ENCODE results near the gene SLC3A2. TPM values are rescaled to one million over a fixed set of nuclear protein-coding genes. Genes with fewer than 3 reads are reported as not detected.

Gene SLC3A2
- total RNA-seq, 1 donor from 2014 or later: 588 TPM

DNA sequence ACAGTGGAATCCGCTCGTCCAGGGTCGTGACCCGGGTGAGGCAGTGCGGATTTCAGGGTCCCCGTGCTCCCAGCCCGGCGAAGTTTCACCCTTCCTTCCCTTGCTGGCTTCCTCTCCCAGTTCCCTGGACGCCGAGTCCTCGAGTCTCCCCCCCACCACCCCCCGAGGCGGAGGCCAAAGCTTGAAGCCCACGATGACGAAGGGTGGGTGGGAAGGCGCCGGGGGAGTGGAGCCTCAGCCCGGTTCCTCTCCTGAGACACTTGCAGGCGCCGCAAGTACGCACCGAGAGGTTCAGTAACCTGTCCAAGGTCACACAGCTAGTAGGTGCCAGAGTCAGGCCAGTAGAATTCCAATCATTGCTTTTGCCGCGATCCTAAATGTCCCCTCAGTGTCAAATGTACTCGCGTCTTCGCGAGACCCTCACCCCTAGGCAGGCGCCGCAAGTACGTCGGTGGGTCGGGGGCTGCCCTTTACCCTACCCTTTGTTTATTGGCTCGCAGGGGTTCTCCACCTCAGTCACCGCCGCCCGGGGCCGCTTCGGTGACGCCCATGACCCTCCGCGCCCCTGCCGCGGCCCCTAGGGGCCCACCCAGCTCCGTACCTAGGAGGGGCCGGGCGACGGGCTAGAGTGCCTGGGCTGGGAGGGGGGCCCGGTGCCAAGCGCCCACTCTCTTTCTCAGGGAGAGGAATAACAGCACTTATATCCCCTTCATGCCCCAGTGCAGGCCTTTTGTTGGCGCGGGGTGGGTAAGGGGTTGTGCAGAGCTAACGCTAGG lies 46.2 kb downstream of the SLC3A2 start:
- no peaks in the 10 kb centered on the region for H3K9me3 Mint-ChIP-seq (ENCODE audit: unreplicated experiment)
- Histone ChIP-seq H2AFZ (ENCODE audit: low read depth, low read length) (peak overlapping the region; percentile 71), H3K4me2 (ENCODE audit: low read length) (peak overlapping the region; percentile 84), H3K79me2 (ENCODE audit: insufficient read depth, low read length) (no peaks in the 10 kb centered on the region), H3K9me3 (ENCODE audit: insufficient read depth, low read depth, low read length) (no peaks in the 10 kb centered on the region), H4K20me1 (ENCODE audit: insufficient read depth, low read length) (no peaks in the 10 kb centered on the region), H3K36me3 (ENCODE audit: insufficient read depth, low read length) (no peaks in the 10 kb centered on the region), H3K27me3 (ENCODE audit: insufficient read depth, low read length) (peaks cover 58% of the 10 kb centered on the region), H3K9ac (ENCODE audit: low read length) (no peak overlapping the region), H3K4me1 (ENCODE audit: insufficient read depth, low read length) (peaks cover 13% of the 10 kb centered on the region), H3K27ac (ENCODE audit: low read depth, low read length) (no peak overlapping the region), H3K4me3 (ENCODE audit: insufficient read depth, low read depth, low read length) (peak overlapping the region; percentile 29)
- H3K4me1 Mint-ChIP-seq (ENCODE audit: low read depth, unreplicated experiment): peaks cover 4% of the 10 kb centered on the region
- no peak for FAIRE-seq
- no peaks in the 10 kb centered on the region for H3K36me3 Mint-ChIP-seq (ENCODE audit: low read depth, unreplicated experiment)
- TF ChIP-seq, protein P1, sequence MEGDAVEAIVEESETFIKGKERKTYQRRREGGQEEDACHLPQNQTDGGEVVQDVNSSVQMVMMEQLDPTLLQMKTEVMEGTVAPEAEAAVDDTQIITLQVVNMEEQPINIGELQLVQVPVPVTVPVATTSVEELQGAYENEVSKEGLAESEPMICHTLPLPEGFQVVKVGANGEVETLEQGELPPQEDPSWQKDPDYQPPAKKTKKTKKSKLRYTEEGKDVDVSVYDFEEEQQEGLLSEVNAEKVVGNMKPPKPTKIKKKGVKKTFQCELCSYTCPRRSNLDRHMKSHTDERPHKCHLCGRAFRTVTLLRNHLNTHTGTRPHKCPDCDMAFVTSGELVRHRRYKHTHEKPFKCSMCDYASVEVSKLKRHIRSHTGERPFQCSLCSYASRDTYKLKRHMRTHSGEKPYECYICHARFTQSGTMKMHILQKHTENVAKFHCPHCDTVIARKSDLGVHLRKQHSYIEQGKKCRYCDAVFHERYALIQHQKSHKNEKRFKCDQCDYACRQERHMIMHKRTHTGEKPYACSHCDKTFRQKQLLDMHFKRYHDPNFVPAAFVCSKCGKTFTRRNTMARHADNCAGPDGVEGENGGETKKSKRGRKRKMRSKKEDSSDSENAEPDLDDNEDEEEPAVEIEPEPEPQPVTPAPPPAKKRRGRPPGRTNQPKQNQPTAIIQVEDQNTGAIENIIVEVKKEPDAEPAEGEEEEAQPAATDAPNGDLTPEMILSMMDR (IDR thresholded peaks at IDR 0.05; ENCODE audit: insufficient read depth, low read depth, low read length): no peak
- peak; percentile 79 for TF ChIP-seq EZH2 (IDR thresholded peaks at IDR 0.05; ENCODE audit: insufficient read depth, low read length)
- no peak overlapping the region for H3K4me3 Mint-ChIP-seq (ENCODE audit: unreplicated experiment)
- H3K27me3 Mint-ChIP-seq (ENCODE audit: low read depth, unreplicated experiment): peaks cover 75% of the 10 kb centered on the region
- H3K27ac Mint-ChIP-seq (ENCODE audit: unreplicated experiment): no peak overlapping the region
- DNase-seq (ENCODE audit: low read depth): no peak

DNA sequence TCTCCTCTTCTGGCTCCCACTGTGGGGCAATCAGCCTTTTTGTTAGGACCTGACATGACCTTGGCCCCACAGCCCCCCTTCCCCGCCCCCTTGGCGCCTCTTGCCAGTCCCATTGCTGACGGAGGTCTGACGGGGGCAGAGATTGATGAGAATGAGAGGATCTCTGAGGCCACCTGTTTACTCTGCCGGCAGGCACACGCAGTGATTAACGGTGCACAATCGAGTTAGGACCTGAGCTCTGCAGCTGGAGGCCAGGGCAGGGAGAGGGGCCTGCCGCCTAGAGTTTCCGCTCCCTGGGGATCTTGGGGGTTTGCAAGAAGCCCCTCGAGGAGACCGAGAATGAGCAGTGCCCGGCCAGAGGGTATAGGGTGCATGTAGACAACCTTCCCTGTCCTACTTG lies 47.3 kb downstream of the SLC3A2 start:
- no peak for TF ChIP-seq EZH2 (IDR thresholded peaks at IDR 0.05; ENCODE audit: insufficient read depth, low read length)
- TF ChIP-seq, protein P1 (IDR thresholded peaks at IDR 0.05; ENCODE audit: insufficient read depth, low read depth, low read length): no peak
- Histone ChIP-seq H3K9me3 (ENCODE audit: insufficient read depth, low read depth, low read length) (no peaks in the 10 kb centered on the region), H3K4me2 (ENCODE audit: low read length) (no peak overlapping the region), H3K27me3 (ENCODE audit: insufficient read depth, low read length) (peaks cover 48% of the 10 kb centered on the region), H3K4me3 (ENCODE audit: insufficient read depth, low read depth, low read length) (no peak overlapping the region), H4K20me1 (ENCODE audit: insufficient read depth, low read length) (no peaks in the 10 kb centered on the region), H3K79me2 (ENCODE audit: insufficient read depth, low read length) (no peaks in the 10 kb centered on the region), H3K4me1 (ENCODE audit: insufficient read depth, low read length) (peaks cover 11% of the 10 kb centered on the region), H3K27ac (ENCODE audit: low read depth, low read length) (no peak overlapping the region), H3K36me3 (ENCODE audit: insufficient read depth, low read length) (no peaks in the 10 kb centered on the region), H3K9ac (ENCODE audit: low read length) (no peak overlapping the region), H2AFZ (ENCODE audit: low read depth, low read length) (no peak overlapping the region)
- Mint-ChIP-seq H3K36me3 (ENCODE audit: low read depth, unreplicated experiment) (no peaks in the 10 kb centered on the region), H3K27me3 (ENCODE audit: low read depth, unreplicated experiment) (peaks cover 71% of the 10 kb centered on the region), H3K4me1 (ENCODE audit: low read depth, unreplicated experiment) (peaks cover 2% of the 10 kb centered on the region), H3K4me3 (ENCODE audit: unreplicated experiment) (no peak overlapping the region), H3K9me3 (ENCODE audit: unreplicated experiment) (no peaks in the 10 kb centered on the region), H3K27ac (ENCODE audit: unreplicated experiment) (no peak overlapping the region)
- no peak for FAIRE-seq
- no peak for DNase-seq (ENCODE audit: low read depth)

DNA sequence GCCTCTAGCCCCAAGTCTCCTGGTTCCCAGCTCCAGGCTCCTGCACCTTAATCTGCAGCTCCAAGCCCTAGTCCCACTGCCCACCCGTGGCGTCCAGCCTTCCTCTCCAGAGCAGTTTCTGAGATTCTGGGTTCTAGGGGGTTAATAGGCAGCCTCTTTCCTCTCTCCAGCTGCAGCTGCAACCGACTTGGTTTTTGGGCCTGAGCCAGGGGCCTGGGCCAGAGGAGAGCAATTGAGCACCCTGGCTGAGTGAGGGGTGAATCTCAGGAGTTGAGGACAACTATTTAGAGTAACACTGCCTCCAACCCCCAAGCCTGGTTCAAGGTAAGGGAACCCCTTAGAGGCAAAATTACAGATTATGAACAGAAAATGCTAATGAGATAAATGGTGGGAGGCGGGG lies 49.5 kb downstream of the SLC3A2 start:
- H3K4me2 ChIP-seq (ENCODE audit: low read length): no peak overlapping the region
- H2AFZ ChIP-seq (ENCODE audit: low read depth, low read length): no peak overlapping the region
- H3K4me3 Mint-ChIP-seq (ENCODE audit: unreplicated experiment): no peak overlapping the region
- H3K27me3 Mint-ChIP-seq (ENCODE audit: low read depth, unreplicated experiment): peaks cover 60% of the 10 kb centered on the region
- DNase-seq (ENCODE audit: low read depth) (no peak), FAIRE-seq (no peak)
- H3K27ac ChIP-seq (ENCODE audit: low read depth, low read length): no peak overlapping the region
- no peak for TF ChIP-seq EZH2 (IDR thresholded peaks at IDR 0.05; ENCODE audit: insufficient read depth, low read length)
- TF ChIP-seq, protein P1 (IDR thresholded peaks at IDR 0.05; ENCODE audit: insufficient read depth, low read depth, low read length): no peak
- peaks cover 2% of the 10 kb centered on the region for H3K4me1 Mint-ChIP-seq (ENCODE audit: low read depth, unreplicated experiment)
- no peak overlapping the region for H3K9ac ChIP-seq (ENCODE audit: low read length)
- H3K4me3 ChIP-seq (ENCODE audit: insufficient read depth, low read depth, low read length): no peak overlapping the region
- H3K36me3 ChIP-seq (ENCODE audit: insufficient read depth, low read length): no peaks in the 10 kb centered on the region
- H3K4me1 ChIP-seq (ENCODE audit: insufficient read depth, low read length): peaks cover 5% of the 10 kb centered on the region
- no peaks in the 10 kb centered on the region for H3K36me3 Mint-ChIP-seq (ENCODE audit: low read depth, unreplicated experiment)
- H3K9me3 ChIP-seq (ENCODE audit: insufficient read depth, low read depth, low read length): no peaks in the 10 kb centered on the region
- no peaks in the 10 kb centered on the region for H3K79me2 ChIP-seq (ENCODE audit: insufficient read depth, low read length)
- H4K20me1 ChIP-seq (ENCODE audit: insufficient read depth, low read length): no peaks in the 10 kb centered on the region
- no peak overlapping the region for H3K27ac Mint-ChIP-seq (ENCODE audit: unreplicated experiment)
- no peaks in the 10 kb centered on the region for H3K9me3 Mint-ChIP-seq (ENCODE audit: unreplicated experiment)
- peaks cover 33% of the 10 kb centered on the region for H3K27me3 ChIP-seq (ENCODE audit: insufficient read depth, low read length)

Measured in astrocyte (in vitro differentiated cells and primary cell).